Suprapubic skin (tissue), 4 donors: ENCODE results near the gene PRMT3. TPM values are rescaled to one million over a fixed set of nuclear protein-coding genes. Genes with fewer than 3 reads are reported as not detected.

ENCODE experiments used
- DNase-seq, 2 donors: peaks; one replicate each; pipeline ENCODE4 v3.0.0-alpha.2; 2019; ENCODE audit warnings: low spot score in 2 of 2
- H3K27ac ChIP-seq: fragments of 200-600 bp; sonication (generic); one replicate; pipeline ENCODE4 v1.5.1; 2019
- H3K27me3 ChIP-seq: fragments of 200-600 bp; sonication (generic); one replicate; pipeline ENCODE4 v1.5.1; 2019
- H3K36me3 ChIP-seq: fragments of 200-600 bp; sonication (generic); one replicate; pipeline ENCODE4 v1.5.1; 2019
- H3K4me1 ChIP-seq: fragments of 200-600 bp; sonication (generic); one replicate; pipeline ENCODE4 v1.5.1; 2019
- H3K4me3 ChIP-seq: fragments of 200-600 bp; sonication (generic); one replicate; pipeline ENCODE4 v1.5.1; 2019; ENCODE audit warnings: mild to moderate bottlenecking
- H3K9me3 ChIP-seq: fragments of 200-600 bp; sonication (generic); one replicate; pipeline ENCODE4 v1.5.1; 2019
- CTCF ChIP-seq, 2 donors: fragments of 200-600 bp in 1 of 2; fragments of 450-650 bp in 1 of 2; sonication (generic) in 1 of 2; IDR thresholded peaks; one replicate each; pipeline ENCODE4 v1.5.1; 2016 to 2019; ENCODE audit warnings: antibody characterized with exemption in 2 of 2, mild to moderate bottlenecking in 1 of 2, moderate library complexity in 1 of 2
- EP300 ChIP-seq: sonication (generic); formaldehyde crosslinking; IDR thresholded peaks from one replicate; pipeline ENCODE4 v1.6.1; 2017; ENCODE audit warnings: antibody characterized with exemption
- POLR2A ChIP-seq, 2 donors: fragments of 450-650 bp; IDR thresholded peaks; one replicate each; pipeline ENCODE4 v1.6.1; 2017; ENCODE audit warnings: antibody characterized with exemption in 2 of 2, mild to moderate bottlenecking in 2 of 2, moderate library complexity in 2 of 2
- POLR2AphosphoS5 ChIP-seq, 3 donors: sonication (generic); formaldehyde crosslinking; IDR thresholded peaks; one replicate each; pipeline ENCODE4 v1.6.1; 2017; ENCODE audit warnings: antibody characterized with exemption in 3 of 3
- WGBS: methylation state at CpG from one replicate; pipeline ENCODE4 v1.1.5; 2018; 5-methylcytosine and 5-hydroxymethylcytosine counted together
- total RNA-seq, 4 donors: library from RNA; depleted of rRNA; stranded (reverse); fragments of >200 nt; gene quantifications; one replicate each; pipeline ENCODE4 v1.1.0, GENCODE V29; 2016

The PRMT3 gene
- total RNA-seq, 4 donors from 2014 or later = 13.3 to 19.7 (median 15.5) TPM

- DNase-seq = no peak
- Histone ChIP-seq H3K27ac (no peak overlapping the region), H3K4me3 (no peak overlapping the region), H3K9me3 (no peaks in the 10 kb centered on the region), H3K27me3 (no peaks in the 10 kb centered on the region), H3K36me3 (peaks cover 25% of the 10 kb centered on the region), H3K4me1 (no peaks in the 10 kb centered on the region)
- TF ChIP-seq POLR2AphosphoS5 (IDR thresholded peaks at IDR 0.05) (no peak), EP300 (no peak), POLR2A (IDR thresholded peaks at IDR 0.05) (no peak), CTCF (IDR thresholded peaks at IDR 0.05) (no peak)
- 91% methylated on average over 4 of the region's 4 CpGs for WGBS
Measured at GRCh38 chr11:20493340-20493739, 105.8 kb downstream of the PRMT3 start.

DNA sequence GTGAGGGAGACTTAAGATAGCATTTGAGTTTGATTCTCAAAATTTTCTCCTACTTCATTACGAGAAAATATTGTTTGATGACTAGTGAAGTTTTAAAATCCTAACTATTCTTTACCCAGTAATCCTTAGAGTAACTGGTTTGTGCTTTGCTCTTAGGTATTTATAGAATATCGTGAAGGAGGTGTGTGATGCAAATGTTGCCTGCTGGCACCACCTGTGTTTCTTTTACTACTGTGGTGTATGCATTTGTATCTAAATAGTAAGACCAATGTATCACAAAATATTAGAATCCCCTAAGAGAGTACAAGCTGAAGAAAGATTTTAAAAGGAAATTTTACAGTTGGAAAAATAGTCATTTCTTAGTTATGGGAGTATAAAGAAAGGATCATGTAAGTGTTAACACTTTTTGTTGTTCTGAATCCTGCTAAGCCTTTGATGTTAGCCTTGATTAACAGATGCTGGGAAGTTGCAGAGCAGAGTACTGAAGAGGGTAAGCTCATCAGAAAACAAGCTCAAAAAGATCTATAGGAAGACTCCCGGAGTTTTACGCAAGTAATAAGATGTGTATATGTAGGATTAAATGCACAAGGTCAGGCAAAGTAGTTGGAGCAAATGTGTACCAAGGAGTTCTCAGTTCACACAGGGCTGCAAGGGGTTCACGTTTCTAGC is 109.7 kb downstream of the PRMT3 start:
- TF ChIP-seq POLR2A (IDR thresholded peaks at IDR 0.05) = no peak
- TF ChIP-seq CTCF (IDR thresholded peaks at IDR 0.05) = no peak
- TF ChIP-seq POLR2AphosphoS5 (IDR thresholded peaks at IDR 0.05) = no peak
- TF ChIP-seq EP300 = no peak
- peaks cover 25% of the 10 kb centered on the region for H3K36me3 ChIP-seq
- WGBS = 86% methylated on average over 5 of the region's 5 CpGs

GRCh38 chr11:20501252-20501651 is 113.7 kb downstream of the PRMT3 start:
- Histone ChIP-seq H3K4me1 (no peaks in the 10 kb centered on the region), H3K9me3 (no peaks in the 10 kb centered on the region), H3K36me3 (peaks cover 8% of the 10 kb centered on the region), H3K27ac (no peak overlapping the region), H3K27me3 (no peaks in the 10 kb centered on the region), H3K4me3 (no peak overlapping the region)
- no peak for DNase-seq
- TF ChIP-seq CTCF (IDR thresholded peaks at IDR 0.05) = no peak
- TF ChIP-seq POLR2AphosphoS5 (IDR thresholded peaks at IDR 0.05) = no peak
- no peak for TF ChIP-seq POLR2A (IDR thresholded peaks at IDR 0.05)
- no peak for TF ChIP-seq EP300

More for the DNA sequence above, 109.7 kb downstream of the PRMT3 start:
- Histone ChIP-seq H3K4me3 (no peak overlapping the region), H3K27me3 (no peaks in the 10 kb centered on the region), H3K9me3 (no peaks in the 10 kb centered on the region), H3K4me1 (no peaks in the 10 kb centered on the region), H3K27ac (no peak overlapping the region)
- no peak for DNase-seq

DNA sequence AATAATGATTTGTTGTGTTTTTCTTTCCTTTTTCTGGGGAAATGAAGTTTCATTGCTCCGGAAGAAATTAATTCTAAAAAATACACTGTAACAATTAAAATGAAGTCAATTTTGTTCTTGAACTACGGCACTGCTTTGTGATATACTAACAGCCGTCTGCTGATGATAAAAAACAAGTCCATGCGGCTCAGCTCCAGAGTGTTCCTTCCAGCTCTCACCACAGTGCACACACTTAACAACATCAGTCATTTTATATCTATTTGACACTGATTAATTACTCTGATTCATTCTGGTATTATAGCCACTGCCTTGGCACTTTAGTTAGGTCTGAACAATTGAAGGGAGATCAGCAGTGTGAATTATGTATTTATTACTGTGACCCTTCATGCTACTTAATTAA is 114.5 kb downstream of the PRMT3 start:
- TF ChIP-seq CTCF (IDR thresholded peaks at IDR 0.05) = no peak
- TF ChIP-seq EP300 = no peak
- no peak for TF ChIP-seq POLR2A (IDR thresholded peaks at IDR 0.05)
- Histone ChIP-seq H3K4me1 (no peaks in the 10 kb centered on the region), H3K9me3 (no peaks in the 10 kb centered on the region), H3K27me3 (no peaks in the 10 kb centered on the region), H3K27ac (no peak overlapping the region), H3K4me3 (no peak overlapping the region), H3K36me3 (peaks cover 5% of the 10 kb centered on the region)
- no peak for DNase-seq
- 86% methylated on average over 4 of the region's 4 CpGs for WGBS

- peaks cover 8% of the 10 kb centered on the region for H3K36me3 ChIP-seq
- H3K4me1 ChIP-seq = no peaks in the 10 kb centered on the region
- no peaks in the 10 kb centered on the region for H3K9me3 ChIP-seq
- no peak overlapping the region for H3K4me3 ChIP-seq
- H3K27ac ChIP-seq = no peak overlapping the region
- no peaks in the 10 kb centered on the region for H3K27me3 ChIP-seq
- no peak for DNase-seq
- no peak for TF ChIP-seq POLR2A (IDR thresholded peaks at IDR 0.05)
- no peak for TF ChIP-seq CTCF (IDR thresholded peaks at IDR 0.05)
- 84% methylated on average over 5 of the region's 5 CpGs for WGBS
Measured at GRCh38 chr11:20511982-20512381, 124.5 kb downstream of the PRMT3 start.
